ENCODE results near the gene VEPH1. TPM values are rescaled to one million over a fixed set of nuclear protein-coding genes. Genes with fewer than 3 reads are reported as not detected.

VEPH1 gene
- polyA plus RNA-seq, 1 of the 3 experiments (the other 2 are of a cell fraction), result 6.0 TPM

GRCh38 chr3:157540656-157541055, 37.4 kb upstream of the VEPH1 start:
- 53% methylated on average over 3 of the region's 3 CpGs for WGBS (ENCODE audit: low lambda C conversion rate)
- TF ChIP-seq MXI1 (IDR thresholded peaks at IDR 0.05; ENCODE audit: low read depth, low read length) (no peak), GABPA (IDR thresholded peaks at IDR 0.05; ENCODE audit: low read depth) (no peak), SIN3A (IDR thresholded peaks at IDR 0.05; ENCODE audit: borderline replicate concordance, low read depth, low read length) (no peak), NFIC (IDR thresholded peaks at IDR 0.05; ENCODE audit: borderline replicate concordance) (no peak), EP300 (IDR thresholded peaks at IDR 0.05; ENCODE audit: borderline replicate concordance in 1 of 2, low read depth in 1 of 2, low read length in 1 of 2) (no peak), EZH2phosphoT487 (IDR thresholded peaks at IDR 0.05; ENCODE audit: borderline replicate concordance, low read depth) (no peak), CHD2 (IDR thresholded peaks at IDR 0.05; ENCODE audit: low read length, partially characterized antibody) (no peak), NRF1 (IDR thresholded peaks at IDR 0.05; ENCODE audit: low read depth, low read length) (no peak), FOSL2 (IDR thresholded peaks at IDR 0.05; ENCODE audit: borderline replicate concordance, low read depth) (no peak), POLR2AphosphoS5 (IDR thresholded peaks at IDR 0.05; ENCODE audit: low read depth, low read length) (no peak), USF2 (IDR thresholded peaks at IDR 0.05; ENCODE audit: borderline replicate concordance, low read depth, low read length) (no peak), TAF1 (IDR thresholded peaks at IDR 0.05; ENCODE audit: borderline replicate concordance, low read depth, low read length) (no peak), TEAD4 (IDR thresholded peaks at IDR 0.05; ENCODE audit: borderline replicate concordance, insufficient read depth) (no peak)
- TF ChIP-seq, protein P1, sequence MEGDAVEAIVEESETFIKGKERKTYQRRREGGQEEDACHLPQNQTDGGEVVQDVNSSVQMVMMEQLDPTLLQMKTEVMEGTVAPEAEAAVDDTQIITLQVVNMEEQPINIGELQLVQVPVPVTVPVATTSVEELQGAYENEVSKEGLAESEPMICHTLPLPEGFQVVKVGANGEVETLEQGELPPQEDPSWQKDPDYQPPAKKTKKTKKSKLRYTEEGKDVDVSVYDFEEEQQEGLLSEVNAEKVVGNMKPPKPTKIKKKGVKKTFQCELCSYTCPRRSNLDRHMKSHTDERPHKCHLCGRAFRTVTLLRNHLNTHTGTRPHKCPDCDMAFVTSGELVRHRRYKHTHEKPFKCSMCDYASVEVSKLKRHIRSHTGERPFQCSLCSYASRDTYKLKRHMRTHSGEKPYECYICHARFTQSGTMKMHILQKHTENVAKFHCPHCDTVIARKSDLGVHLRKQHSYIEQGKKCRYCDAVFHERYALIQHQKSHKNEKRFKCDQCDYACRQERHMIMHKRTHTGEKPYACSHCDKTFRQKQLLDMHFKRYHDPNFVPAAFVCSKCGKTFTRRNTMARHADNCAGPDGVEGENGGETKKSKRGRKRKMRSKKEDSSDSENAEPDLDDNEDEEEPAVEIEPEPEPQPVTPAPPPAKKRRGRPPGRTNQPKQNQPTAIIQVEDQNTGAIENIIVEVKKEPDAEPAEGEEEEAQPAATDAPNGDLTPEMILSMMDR (IDR thresholded peaks at IDR 0.05), result no peak
- TF ChIP-seq, protein P2, sequence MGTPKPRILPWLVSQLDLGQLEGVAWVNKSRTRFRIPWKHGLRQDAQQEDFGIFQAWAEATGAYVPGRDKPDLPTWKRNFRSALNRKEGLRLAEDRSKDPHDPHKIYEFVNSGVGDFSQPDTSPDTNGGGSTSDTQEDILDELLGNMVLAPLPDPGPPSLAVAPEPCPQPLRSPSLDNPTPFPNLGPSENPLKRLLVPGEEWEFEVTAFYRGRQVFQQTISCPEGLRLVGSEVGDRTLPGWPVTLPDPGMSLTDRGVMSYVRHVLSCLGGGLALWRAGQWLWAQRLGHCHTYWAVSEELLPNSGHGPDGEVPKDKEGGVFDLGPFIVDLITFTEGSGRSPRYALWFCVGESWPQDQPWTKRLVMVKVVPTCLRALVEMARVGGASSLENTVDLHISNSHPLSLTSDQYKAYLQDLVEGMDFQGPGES (IDR thresholded peaks at IDR 0.05; ENCODE audit: low read depth, low read length), result no peak
- Histone ChIP-seq H3K4me1 (ENCODE audit: control insufficient read depth in 1 of 2, insufficient read depth in 2 of 2, low read depth in 1 of 2, low read length in 1 of 2) (no peaks in the 10 kb centered on the region; a peak in 1 of 4 replicates), H4K20me1 (ENCODE audit: insufficient read depth) (no peaks in the 10 kb centered on the region), H3K9me2 (no peaks in the 10 kb centered on the region), H3F3A (replicated peaks; ENCODE audit: insufficient read depth) (no peaks in the 10 kb centered on the region), H3K79me2 (ENCODE audit: insufficient read depth) (no peaks in the 10 kb centered on the region), H3K9ac (no peak overlapping the region), H3K4me2 (no peak overlapping the region), H2AFZ (ENCODE audit: low read depth) (no peak overlapping the region), H3K27ac (ENCODE audit: low read depth in 2 of 2, low read length in 1 of 2) (no peak overlapping the region), H3K9me3 (no peaks in the 10 kb centered on the region), H3K4me3 (ENCODE audit: low read depth in 2 of 2, low read length in 1 of 2) (no peak overlapping the region), H3K27me3 (ENCODE audit: insufficient read depth) (no peaks in the 10 kb centered on the region), H3K36me3 (replicated peaks in 1 of 2; ENCODE audit: control insufficient read depth in 1 of 2, insufficient read depth in 2 of 2, low read length in 1 of 2) (no peaks in the 10 kb centered on the region)
- POLR2A ChIA-PET, result no interaction called here
- no peak for DNase-seq
- CTCF ChIA-PET, result interaction anchor here (4.7 kb wide), 1 partner anchor 8 kb away, joined by 73 read pairs; no protein-coding TSS in a partner anchor

Measured in SK-N-SH (cell line).